Measurements from ENCODE around the gene ANO7. TPM values are rescaled to one million over a fixed set of nuclear protein-coding genes. Genes with fewer than 3 reads are reported as not detected.

ANO7 gene
- total RNA-seq, 1 experiment from 2014 or later = 0.84 TPM

DNA sequence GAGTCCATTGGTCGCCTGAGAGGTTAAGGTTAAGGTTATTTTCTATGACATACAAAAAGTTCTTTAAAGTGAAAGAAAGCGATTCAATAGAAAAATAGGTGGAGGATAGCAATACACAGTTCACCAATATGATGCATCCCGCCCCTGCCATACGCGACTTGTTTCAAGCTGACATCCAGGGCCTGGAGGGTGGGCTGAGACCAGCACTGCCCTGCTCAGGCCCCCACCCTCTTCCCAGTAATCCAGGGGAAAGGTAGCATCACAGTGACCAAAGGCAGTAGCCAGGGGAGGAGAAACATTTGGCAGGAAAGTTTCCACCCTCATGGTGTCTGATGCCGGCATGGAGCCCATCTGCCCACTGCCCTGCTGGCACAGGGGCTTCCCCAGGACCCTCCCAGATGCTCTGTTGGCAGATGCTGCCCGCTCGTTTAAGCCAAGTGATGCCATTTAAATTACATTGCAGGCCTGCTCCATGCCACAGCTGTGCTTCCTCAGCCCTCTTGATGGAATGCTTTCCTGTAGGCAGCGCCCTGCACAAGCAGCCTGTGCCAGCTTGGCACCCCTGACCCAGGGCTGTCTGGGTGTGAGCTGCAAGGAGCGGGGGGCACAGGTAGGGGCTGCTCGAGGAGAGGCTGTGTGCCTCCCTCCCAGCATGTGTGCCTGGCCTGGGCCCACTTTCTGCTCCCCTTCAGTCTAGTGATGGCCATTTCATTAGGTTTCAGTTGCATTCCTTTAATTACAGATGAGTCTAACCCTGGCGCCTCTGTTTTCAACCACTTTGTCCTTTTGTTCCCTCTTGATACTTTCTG is 10.7 kb upstream of the ANO7 start:
- H3K36me3 ChIP-seq (ENCODE audit: control insufficient read depth in 1 of 2, insufficient read depth in 2 of 2, low read length in 2 of 2) = no peaks in the 10 kb centered on the region
- ChIA-PET POLR2A (no interaction called here), RAD21 (ENCODE audit: low non-redundant PET in 1 of 2, low total read pairs in 2 of 2, uncharacterized antibody in 2 of 2, unreplicated experiment in 2 of 2) (no interaction called here), CTCF (no interaction called here)
- H3K9me3 ChIP-seq (ENCODE audit: control insufficient read depth in 1 of 2, insufficient read depth in 1 of 2, low read depth in 1 of 2, low read length in 2 of 2) = no peaks in the 10 kb centered on the region
- no peaks in the 10 kb centered on the region for H3K4me1 ChIP-seq (ENCODE audit: control insufficient read depth in 1 of 2, insufficient read depth in 2 of 2, low read length in 2 of 2)
- H3K27ac ChIP-seq (ENCODE audit: low read depth, low read length) = no peak overlapping the region
- no peak overlapping the region for H2AFZ ChIP-seq (ENCODE audit: low read depth, low read length, poor library complexity, severe bottlenecking)
- H3K9me2 ChIP-seq (ENCODE audit: insufficient read depth) = no peaks in the 10 kb centered on the region
- no peaks in the 10 kb centered on the region for H3K27me3 ChIP-seq (ENCODE audit: insufficient read depth, low read length)
- H3K4me3 ChIP-seq (replicated peaks in 1 of 2; ENCODE audit: low read depth in 1 of 2, low read length in 2 of 2) = no peak overlapping the region
- H4K20me1 ChIP-seq (ENCODE audit: insufficient read depth) = no peaks in the 10 kb centered on the region
- no peaks in the 10 kb centered on the region for H3K79me2 ChIP-seq (ENCODE audit: insufficient read depth, low read length)
- H3K4me2 ChIP-seq (ENCODE audit: low read length) = no peak overlapping the region
- TF ChIP-seq SP1 (IDR thresholded peaks at IDR 0.05; ENCODE audit: low read depth) = no peak
- TF ChIP-seq CTCF (IDR thresholded peaks at IDR 0.05 in 2 of 3, conservative IDR thresholded peaks at IDR 0.05 in 1 of 3; ENCODE audit: borderline replicate concordance in 1 of 3, insufficient read depth in 1 of 3, low read depth in 2 of 3, low read length in 2 of 3) = no peak
- no peak for TF ChIP-seq CEBPB (IDR thresholded peaks at IDR 0.05; ENCODE audit: low read depth)
- TF ChIP-seq, protein P1, sequence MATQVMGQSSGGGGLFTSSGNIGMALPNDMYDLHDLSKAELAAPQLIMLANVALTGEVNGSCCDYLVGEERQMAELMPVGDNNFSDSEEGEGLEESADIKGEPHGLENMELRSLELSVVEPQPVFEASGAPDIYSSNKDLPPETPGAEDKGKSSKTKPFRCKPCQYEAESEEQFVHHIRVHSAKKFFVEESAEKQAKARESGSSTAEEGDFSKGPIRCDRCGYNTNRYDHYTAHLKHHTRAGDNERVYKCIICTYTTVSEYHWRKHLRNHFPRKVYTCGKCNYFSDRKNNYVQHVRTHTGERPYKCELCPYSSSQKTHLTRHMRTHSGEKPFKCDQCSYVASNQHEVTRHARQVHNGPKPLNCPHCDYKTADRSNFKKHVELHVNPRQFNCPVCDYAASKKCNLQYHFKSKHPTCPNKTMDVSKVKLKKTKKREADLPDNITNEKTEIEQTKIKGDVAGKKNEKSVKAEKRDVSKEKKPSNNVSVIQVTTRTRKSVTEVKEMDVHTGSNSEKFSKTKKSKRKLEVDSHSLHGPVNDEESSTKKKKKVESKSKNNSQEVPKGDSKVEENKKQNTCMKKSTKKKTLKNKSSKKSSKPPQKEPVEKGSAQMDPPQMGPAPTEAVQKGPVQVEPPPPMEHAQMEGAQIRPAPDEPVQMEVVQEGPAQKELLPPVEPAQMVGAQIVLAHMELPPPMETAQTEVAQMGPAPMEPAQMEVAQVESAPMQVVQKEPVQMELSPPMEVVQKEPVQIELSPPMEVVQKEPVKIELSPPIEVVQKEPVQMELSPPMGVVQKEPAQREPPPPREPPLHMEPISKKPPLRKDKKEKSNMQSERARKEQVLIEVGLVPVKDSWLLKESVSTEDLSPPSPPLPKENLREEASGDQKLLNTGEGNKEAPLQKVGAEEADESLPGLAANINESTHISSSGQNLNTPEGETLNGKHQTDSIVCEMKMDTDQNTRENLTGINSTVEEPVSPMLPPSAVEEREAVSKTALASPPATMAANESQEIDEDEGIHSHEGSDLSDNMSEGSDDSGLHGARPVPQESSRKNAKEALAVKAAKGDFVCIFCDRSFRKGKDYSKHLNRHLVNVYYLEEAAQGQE (IDR thresholded peaks at IDR 0.05; ENCODE audit: low read depth) = no peak
- no peak for TF ChIP-seq FOSL1 (IDR thresholded peaks at IDR 0.05; ENCODE audit: low read depth)
- no peak for TF ChIP-seq ATF3 (IDR thresholded peaks at IDR 0.05)
- no peak for TF ChIP-seq EGR1 (IDR thresholded peaks at IDR 0.05; ENCODE audit: low read depth)
- no peak for TF ChIP-seq POLR2AphosphoS5 (IDR thresholded peaks at IDR 0.05; ENCODE audit: low read depth, low read length)
- TF ChIP-seq ELF1 (IDR thresholded peaks at IDR 0.05; ENCODE audit: borderline replicate concordance, low read depth) = no peak
- no peak for TF ChIP-seq SRF (IDR thresholded peaks at IDR 0.05; ENCODE audit: low read depth)
- no peak for TF ChIP-seq ZNF274 (IDR thresholded peaks at IDR 0.05; ENCODE audit: low read depth, low read length)
- TF ChIP-seq EZH2 (IDR thresholded peaks at IDR 0.05) = no peak
- TF ChIP-seq MAX (IDR thresholded peaks at IDR 0.05) = no peak
- TF ChIP-seq EZH2phosphoT487 (IDR thresholded peaks at IDR 0.05; ENCODE audit: borderline replicate concordance) = no peak
- no peak for TF ChIP-seq JUND (IDR thresholded peaks at IDR 0.05)
- TF ChIP-seq, protein P2, sequence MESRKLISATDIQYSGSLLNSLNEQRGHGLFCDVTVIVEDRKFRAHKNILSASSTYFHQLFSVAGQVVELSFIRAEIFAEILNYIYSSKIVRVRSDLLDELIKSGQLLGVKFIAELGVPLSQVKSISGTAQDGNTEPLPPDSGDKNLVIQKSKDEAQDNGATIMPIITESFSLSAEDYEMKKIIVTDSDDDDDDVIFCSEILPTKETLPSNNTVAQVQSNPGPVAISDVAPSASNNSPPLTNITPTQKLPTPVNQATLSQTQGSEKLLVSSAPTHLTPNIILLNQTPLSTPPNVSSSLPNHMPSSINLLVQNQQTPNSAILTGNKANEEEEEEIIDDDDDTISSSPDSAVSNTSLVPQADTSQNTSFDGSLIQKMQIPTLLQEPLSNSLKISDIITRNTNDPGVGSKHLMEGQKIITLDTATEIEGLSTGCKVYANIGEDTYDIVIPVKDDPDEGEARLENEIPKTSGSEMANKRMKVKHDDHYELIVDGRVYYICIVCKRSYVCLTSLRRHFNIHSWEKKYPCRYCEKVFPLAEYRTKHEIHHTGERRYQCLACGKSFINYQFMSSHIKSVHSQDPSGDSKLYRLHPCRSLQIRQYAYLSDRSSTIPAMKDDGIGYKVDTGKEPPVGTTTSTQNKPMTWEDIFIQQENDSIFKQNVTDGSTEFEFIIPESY (IDR thresholded peaks at IDR 0.05; ENCODE audit: extremely low read depth, insufficient replicate concordance, low read length) = no peak
- TF ChIP-seq ZFX (IDR thresholded peaks at IDR 0.05) = no peak
- no TSS peak for BruUV-seq (replicated peaks)
- no peak overlapping the region for H3K9ac ChIP-seq (ENCODE audit: low read length)
- ATAC-seq (no peak), DNase-seq (ENCODE audit: low read depth, low spot score) (no peak)
- intact Hi-C loops (cut with micrococcal nuclease) = no loop called here
